OCI-LY7 (cell line): ENCODE measurements around the gene STX17. TPM values are rescaled to one million over a fixed set of nuclear protein-coding genes. Genes with fewer than 3 reads are reported as not detected.

Experiments used
- BruUV-seq: library from RNA; stranded (reverse); fragments of 400-500 nt; replicated peaks from 2 replicates; lab custom pipeline; 2021; lab: Mats Ljungman, UMichigan
- CTCF ChIA-PET: fragments of 300-600 bp; sonication (Branson Sonifier 250); formaldehyde crosslinking; loops from one replicate; lab custom pipeline; 2022; ENCODE audit warnings: antibody characterized with exemption; ENCODE audit not compliant: unreplicated experiment; lab: Charles Lee
- POLR2A ChIA-PET: fragments of 300-600 bp; sonication (Branson Sonifier 250); formaldehyde crosslinking; loops from one replicate; lab custom pipeline; 2022; ENCODE audit warnings: antibody characterized with exemption; lab: Charles Lee
- DNase-seq: peaks from one replicate; pipeline ENCODE4 v3.0.0-alpha.2; 2015; ENCODE audit warnings: low spot score
- H2AFZ ChIP-seq: fragments of 200-600 bp; sonication (generic), shearing (Covaris generic); 2 replicates; pipeline ENCODE4 v1.6.1; 2014; ENCODE audit warnings: mild to moderate bottlenecking, antibody characterized with exemption, low read length, moderate library complexity
- H3K27ac ChIP-seq: fragments of 200-600 bp; sonication (generic); 2 replicates; pipeline ENCODE4 v1.5.1; 2014; ENCODE audit warnings: mixed run types, low read depth, mild to moderate bottlenecking, moderate library complexity, low read length, inconsistent platforms; ENCODE audit not compliant: poor library complexity, severe bottlenecking
- H3K36me3 ChIP-seq: fragments of 200-600 bp; sonication (generic); 2 replicates; pipeline ENCODE4 v1.6.1; 2014; ENCODE audit warnings: mild to moderate bottlenecking, antibody characterized with exemption, low read length, moderate library complexity, mixed read lengths; ENCODE audit not compliant: insufficient read depth
- H3K4me1 ChIP-seq: fragments of 200-600 bp; sonication (generic); 2 replicates; pipeline ENCODE4 v1.5.1; 2014; ENCODE audit warnings: mild to moderate bottlenecking, low read length; ENCODE audit not compliant: insufficient read depth, poor library complexity, severe bottlenecking
- H3K4me2 ChIP-seq: fragments of 200-600 bp; sonication (generic); 2 replicates; pipeline ENCODE4 v1.6.1; 2014; ENCODE audit warnings: mild to moderate bottlenecking, low read length
- H3K4me3 ChIP-seq: fragments of 200-600 bp; sonication (generic); 2 replicates; pipeline ENCODE4 v1.5.1; 2014; ENCODE audit warnings: mild to moderate bottlenecking, low read depth, low read length; ENCODE audit not compliant: poor library complexity, severe bottlenecking
- H3K79me2 ChIP-seq: fragments of 200-600 bp; sonication (generic); 2 replicates; pipeline ENCODE4 v1.6.1; 2016; ENCODE audit warnings: low read depth, mild to moderate bottlenecking, low read length, moderate library complexity, mixed read lengths; ENCODE audit not compliant: insufficient read depth
- H3K9me2 ChIP-seq: fragments of 200-600 bp; sonication (generic); 2 replicates; pipeline ENCODE4 v1.6.1; 2016; ENCODE audit warnings: mild to moderate bottlenecking, low read length, mixed read lengths; ENCODE audit not compliant: insufficient read depth
- H3K9me3 ChIP-seq: fragments of 200-600 bp; sonication (generic); 2 replicates; pipeline ENCODE4 v1.6.1; 2014; ENCODE audit warnings: mild to moderate bottlenecking, mixed run types, low read length, mixed read lengths
- H4K20me1 ChIP-seq: fragments of 200-600 bp; sonication (generic); 2 replicates; pipeline ENCODE4 v1.6.1; 2014; ENCODE audit warnings: mild to moderate bottlenecking, antibody characterized with exemption, low read length, moderate library complexity, mixed read lengths; ENCODE audit not compliant: insufficient read depth
- CTCF ChIP-seq: fragments of 200-600 bp; sonication (generic); conservative IDR thresholded peaks from 2 replicates; pipeline ENCODE4 v1.5.1; 2014; ENCODE audit warnings: mild to moderate bottlenecking, antibody characterized with exemption, low read length, moderate library complexity, mixed read lengths
- EZH2phosphoT487 ChIP-seq: fragments of 200-600 bp; sonication (generic); IDR thresholded peaks from 2 replicates; pipeline ENCODE4 v1.6.1; 2018; ENCODE audit warnings: low read depth, borderline replicate concordance, mild to moderate bottlenecking, mixed run types, antibody characterized with exemption, low read length, moderate library complexity, mixed read lengths
- intact Hi-C: fragments of 100-400 bp; cut with micrococcal nuclease; formaldehyde crosslinking; loops from one replicate; pipeline ENCODE4 v1.10.0; 2022; ENCODE audit not compliant: unreplicated experiment
- total RNA-seq, 2 experiments: library from RNA; depleted of rRNA in 1 of 2; stranded (reverse); fragments of >200 nt in 1 of 2; shearing (Covaris generic) in 1 of 2; gene quantifications; 2 replicates each; pipeline ENCODE4 v1.2.3, GENCODE V29; 2014 to 2022

Gene STX17
- total RNA-seq, 2 experiments from 2014 or later = 12.1 to 21.5 TPM

- CTCF ChIA-PET = no interaction called here
- Histone ChIP-seq H3K4me1 (no peaks in the 10 kb centered on the region), H3K4me3 (no peak overlapping the region), H2AFZ (no peak overlapping the region), H3K9me2 (no peaks in the 10 kb centered on the region), H3K4me2 (no peak overlapping the region), H3K9me3 (no peaks in the 10 kb centered on the region), H4K20me1 (no peaks in the 10 kb centered on the region), H3K27ac (no peak overlapping the region), H3K79me2 (no peaks in the 10 kb centered on the region), H3K36me3 (no peaks in the 10 kb centered on the region)
- DNase-seq = no peak
- no peak for TF ChIP-seq EZH2phosphoT487
- POLR2A ChIA-PET = interaction anchor here (0.5 to 1.2 kb wide), 4 partner anchors 14 to 186 kb away, joined by 3 read pairs; no protein-coding TSS in a partner anchor
- no TSS peak for BruUV-seq
- intact Hi-C loops = no loop called here
Observed at GRCh38 chr9:99859243-99859980, 47.0 kb upstream of the STX17 start.

GRCh38 chr9:99860266-99860665 lies 46.2 kb upstream of the STX17 start:
- H3K79me2 ChIP-seq = no peaks in the 10 kb centered on the region
- TF ChIP-seq CTCF (no peak), EZH2phosphoT487 (no peak)
- CTCF ChIA-PET = no interaction called here
- no peaks in the 10 kb centered on the region for H4K20me1 ChIP-seq
- no peak overlapping the region for H3K4me2 ChIP-seq
- POLR2A ChIA-PET = interaction anchor here (0.5 to 1.4 kb wide), 3 partner anchors 11 to 185 kb away, joined by 3 to 4 read pairs (median 4); no protein-coding TSS in a partner anchor
- H2AFZ ChIP-seq = no peak overlapping the region
- no peaks in the 10 kb centered on the region for H3K36me3 ChIP-seq
- BruUV-seq = no TSS peak
- no peaks in the 10 kb centered on the region for H3K4me1 ChIP-seq
- no peak overlapping the region for H3K27ac ChIP-seq
- no peaks in the 10 kb centered on the region for H3K9me3 ChIP-seq
- no peak overlapping the region for H3K4me3 ChIP-seq
- no peak for DNase-seq
- intact Hi-C loops = no loop called here
- no peaks in the 10 kb centered on the region for H3K9me2 ChIP-seq

DNA sequence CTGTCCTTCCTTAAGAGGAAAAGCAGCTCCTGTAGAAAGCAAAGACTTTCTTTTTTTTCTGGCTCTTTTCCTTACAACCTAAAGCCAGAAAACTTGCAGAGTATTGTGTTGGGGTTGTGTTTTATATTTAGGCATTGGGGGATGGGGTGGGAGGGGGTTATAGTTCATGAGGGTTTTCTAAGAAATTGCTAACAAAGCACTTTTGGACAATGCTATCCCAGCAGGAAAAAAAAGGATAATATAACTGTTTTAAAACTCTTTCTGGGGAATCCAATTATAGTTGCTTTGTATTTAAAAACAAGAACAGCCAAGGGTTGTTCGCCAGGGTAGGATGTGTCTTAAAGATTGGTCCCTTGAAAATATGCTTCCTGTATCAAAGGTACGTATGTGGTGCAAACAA lies 42.5 kb upstream of the STX17 start:
- no peak for DNase-seq
- H3K4me2 ChIP-seq = no peak overlapping the region
- H3K9me3 ChIP-seq = no peaks in the 10 kb centered on the region
- H3K4me3 ChIP-seq = no peak overlapping the region
- no peaks in the 10 kb centered on the region for H3K4me1 ChIP-seq
- H3K36me3 ChIP-seq = no peaks in the 10 kb centered on the region
- H2AFZ ChIP-seq = no peak overlapping the region
- H3K27ac ChIP-seq = no peak overlapping the region
- H3K79me2 ChIP-seq = no peaks in the 10 kb centered on the region
- ChIA-PET POLR2A (no interaction called here), CTCF (no interaction called here)
- no peak for TF ChIP-seq CTCF
- no peak for TF ChIP-seq EZH2phosphoT487
- no peaks in the 10 kb centered on the region for H3K9me2 ChIP-seq
- no peaks in the 10 kb centered on the region for H4K20me1 ChIP-seq
- no TSS peak for BruUV-seq
- intact Hi-C loops = no loop called here
